Upper lobe of left lung (tissue), 4 donors: ENCODE measurements around the gene FKBP3.

Experiments used
- EP300 ChIP-seq, 4 donors: sonication (generic); formaldehyde crosslinking; IDR thresholded peaks; one replicate each; pipeline ENCODE4 v1.5.1; 2017; ENCODE audit warnings: antibody characterized with exemption in 4 of 4, control low read depth in 2 of 4
- TF ChIP-seq, protein P1 (sequence below), 6 experiments: fragments of 450-650 bp in 4 of 6; fragments of 200-600 bp in 2 of 6; sonication (generic) in 2 of 6; IDR thresholded peaks; one replicate each; pipeline ENCODE4 v1.5.1; 2016 to 2019; ENCODE audit warnings: antibody characterized with exemption in 6 of 6

DNA sequence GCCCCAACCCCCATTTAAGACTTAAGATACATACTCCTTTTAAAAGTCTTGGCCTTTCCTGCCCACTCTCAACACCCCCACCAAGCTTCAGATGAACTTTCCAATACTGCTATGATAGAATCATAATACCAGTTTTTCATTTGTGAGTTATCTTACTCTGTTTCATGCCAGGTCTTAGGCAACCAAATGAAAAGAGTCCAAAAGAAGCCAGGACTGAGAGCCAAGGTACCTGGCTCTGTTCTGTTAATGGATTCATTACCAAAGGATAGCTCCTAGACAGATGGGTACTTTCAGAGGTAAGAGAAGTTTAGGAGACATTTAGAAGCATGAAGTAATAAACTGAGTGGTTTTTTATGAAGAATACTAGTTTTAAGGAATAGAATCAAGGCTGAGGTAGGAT is 35.6 kb upstream of the FKBP3 start:
- TF ChIP-seq, protein P1, sequence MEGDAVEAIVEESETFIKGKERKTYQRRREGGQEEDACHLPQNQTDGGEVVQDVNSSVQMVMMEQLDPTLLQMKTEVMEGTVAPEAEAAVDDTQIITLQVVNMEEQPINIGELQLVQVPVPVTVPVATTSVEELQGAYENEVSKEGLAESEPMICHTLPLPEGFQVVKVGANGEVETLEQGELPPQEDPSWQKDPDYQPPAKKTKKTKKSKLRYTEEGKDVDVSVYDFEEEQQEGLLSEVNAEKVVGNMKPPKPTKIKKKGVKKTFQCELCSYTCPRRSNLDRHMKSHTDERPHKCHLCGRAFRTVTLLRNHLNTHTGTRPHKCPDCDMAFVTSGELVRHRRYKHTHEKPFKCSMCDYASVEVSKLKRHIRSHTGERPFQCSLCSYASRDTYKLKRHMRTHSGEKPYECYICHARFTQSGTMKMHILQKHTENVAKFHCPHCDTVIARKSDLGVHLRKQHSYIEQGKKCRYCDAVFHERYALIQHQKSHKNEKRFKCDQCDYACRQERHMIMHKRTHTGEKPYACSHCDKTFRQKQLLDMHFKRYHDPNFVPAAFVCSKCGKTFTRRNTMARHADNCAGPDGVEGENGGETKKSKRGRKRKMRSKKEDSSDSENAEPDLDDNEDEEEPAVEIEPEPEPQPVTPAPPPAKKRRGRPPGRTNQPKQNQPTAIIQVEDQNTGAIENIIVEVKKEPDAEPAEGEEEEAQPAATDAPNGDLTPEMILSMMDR (IDR thresholded peaks at IDR 0.05), result no peak
- no peak for TF ChIP-seq EP300 (IDR thresholded peaks at IDR 0.05)
